KMS-11 (cell line): ENCODE data around the gene GTF2E1.

Experiments
- H2AFZ ChIP-seq: fragments of 200-600 bp; sonication (generic); 2 replicates; pipeline ENCODE4 v1.6.1; 2016; ENCODE audit warnings: antibody characterized with exemption, mixed run types, low read depth
- H3K27ac ChIP-seq: fragments of 200-600 bp; sonication (generic); 2 replicates; pipeline ENCODE4 v1.6.1; 2016; ENCODE audit warnings: mild to moderate bottlenecking, mixed run types
- H3K27me3 ChIP-seq: fragments of 200-600 bp; sonication (generic); 2 replicates; pipeline ENCODE4 v1.6.1; 2017; ENCODE audit warnings: mild to moderate bottlenecking, low read depth, mixed run types, moderate library complexity; ENCODE audit not compliant: insufficient read depth
- H3K36me3 ChIP-seq: fragments of 200-600 bp; sonication (generic); 2 replicates; pipeline ENCODE4 v1.6.1; 2017; ENCODE audit warnings: mild to moderate bottlenecking, mixed run types; ENCODE audit not compliant: insufficient read depth
- H3K4me1 ChIP-seq: fragments of 200-600 bp; sonication (generic); 2 replicates; pipeline ENCODE4 v1.6.1; 2016; ENCODE audit warnings: mild to moderate bottlenecking, low read depth, mixed run types; ENCODE audit not compliant: poor library complexity, severe bottlenecking
- H3K4me2 ChIP-seq: fragments of 200-600 bp; sonication (generic); 2 replicates; pipeline ENCODE4 v1.7.0; 2016; ENCODE audit warnings: mild to moderate bottlenecking, mixed run types
- H3K4me3 ChIP-seq: fragments of 200-600 bp; sonication (generic); IDR thresholded peaks from 2 replicates; pipeline ENCODE4 v1.6.1; 2017; ENCODE audit warnings: low read depth, low read length, mixed read lengths; ENCODE audit not compliant: insufficient read depth
- H3K79me2 ChIP-seq: fragments of 200-600 bp; sonication (generic); 2 replicates; pipeline ENCODE4 v1.6.1; 2016; ENCODE audit warnings: low read depth, mixed run types; ENCODE audit not compliant: insufficient read depth
- H3K9ac ChIP-seq: fragments of 200-600 bp; sonication (generic); 2 replicates; pipeline ENCODE4 v1.6.1; 2016; ENCODE audit warnings: mild to moderate bottlenecking, mixed run types
- H4K20me1 ChIP-seq: fragments of 200-600 bp; sonication (generic); 2 replicates; pipeline ENCODE4 v1.6.1; 2016; ENCODE audit warnings: mild to moderate bottlenecking, mixed run types; ENCODE audit not compliant: insufficient read depth
- CTCF ChIP-seq: fragments of 200-600 bp; sonication (generic); conservative IDR thresholded peaks from 2 replicates; pipeline ENCODE4 v1.6.1; 2017; ENCODE audit warnings: low read depth, mild to moderate bottlenecking, antibody characterized with exemption, low read length, moderate library complexity, mixed read lengths

The GTF2E1 gene

GRCh38 chr3:120821426-120821825, 78.9 kb downstream of the GTF2E1 start:
- no peak overlapping the region for H3K9ac ChIP-seq
- H4K20me1 ChIP-seq, result no peaks in the 10 kb centered on the region
- H3K27me3 ChIP-seq, result no peaks in the 10 kb centered on the region
- H3K4me3 ChIP-seq, result no peak overlapping the region
- H3K36me3 ChIP-seq, result no peaks in the 10 kb centered on the region
- no peak overlapping the region for H2AFZ ChIP-seq
- no peaks in the 10 kb centered on the region for H3K79me2 ChIP-seq
- H3K4me1 ChIP-seq, result no peaks in the 10 kb centered on the region
- no peak for TF ChIP-seq CTCF
- no peak overlapping the region for H3K27ac ChIP-seq
- no peak overlapping the region for H3K4me2 ChIP-seq

DNA sequence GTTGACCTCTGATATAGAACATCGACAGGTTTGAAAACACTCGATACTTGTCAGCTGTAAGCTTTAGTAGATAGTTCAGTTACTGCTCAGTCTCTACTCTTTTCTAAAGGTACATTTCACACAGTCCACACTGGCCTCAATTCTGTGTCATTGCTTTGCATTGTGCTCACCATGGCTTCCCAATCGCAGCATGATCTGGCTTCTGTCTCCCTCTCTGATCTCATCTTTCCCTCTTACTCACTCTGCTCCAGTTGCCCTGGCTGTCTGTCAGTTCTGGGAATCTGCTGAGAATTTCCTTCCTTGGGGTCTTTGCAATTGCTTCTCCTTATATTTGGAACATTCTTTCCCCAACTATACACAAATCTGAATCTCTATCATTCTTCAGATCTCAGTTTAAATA, 80.6 kb downstream of the GTF2E1 start:
- Histone ChIP-seq H3K4me2 (no peak overlapping the region), H3K4me1 (no peaks in the 10 kb centered on the region), H3K9ac (no peak overlapping the region), H3K79me2 (no peaks in the 10 kb centered on the region), H4K20me1 (no peaks in the 10 kb centered on the region), H3K27ac (no peak overlapping the region), H3K4me3 (no peak overlapping the region), H3K27me3 (no peaks in the 10 kb centered on the region), H3K36me3 (no peaks in the 10 kb centered on the region), H2AFZ (no peak overlapping the region)
- TF ChIP-seq CTCF, result no peak

DNA sequence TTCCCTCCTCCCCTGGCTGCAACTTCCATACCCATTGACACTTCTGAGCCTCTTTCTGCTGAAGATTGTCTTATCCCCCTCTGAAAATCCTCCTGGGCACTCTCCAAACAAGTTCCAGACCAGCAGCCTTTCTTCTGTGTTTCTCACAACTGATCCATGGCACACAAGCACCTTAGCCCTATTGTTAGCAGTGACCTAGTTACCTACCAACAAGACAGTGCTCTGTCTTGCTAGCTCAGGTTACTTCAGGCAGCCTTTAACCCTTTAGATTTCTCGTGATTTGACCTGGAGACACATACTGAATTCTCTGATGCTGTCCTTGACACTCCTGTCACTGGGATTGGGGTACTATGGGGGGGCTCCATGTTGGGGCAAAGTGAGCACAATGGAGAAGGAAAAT, 82.1 kb downstream of the GTF2E1 start:
- Histone ChIP-seq H3K27me3 (no peaks in the 10 kb centered on the region), H3K4me2 (no peak overlapping the region), H3K27ac (no peak overlapping the region), H2AFZ (no peak overlapping the region), H3K9ac (no peak overlapping the region), H3K4me1 (no peaks in the 10 kb centered on the region), H4K20me1 (no peaks in the 10 kb centered on the region), H3K36me3 (no peaks in the 10 kb centered on the region), H3K79me2 (no peaks in the 10 kb centered on the region), H3K4me3 (no peak overlapping the region)
- no peak for TF ChIP-seq CTCF

- TF ChIP-seq CTCF, result no peak
- H2AFZ ChIP-seq, result no peak overlapping the region
- H3K4me2 ChIP-seq, result no peak overlapping the region
- H3K4me1 ChIP-seq, result no peaks in the 10 kb centered on the region
- H4K20me1 ChIP-seq, result no peaks in the 10 kb centered on the region
- no peak overlapping the region for H3K27ac ChIP-seq
- no peak overlapping the region for H3K9ac ChIP-seq
- H3K4me3 ChIP-seq, result no peak overlapping the region
- H3K27me3 ChIP-seq, result no peaks in the 10 kb centered on the region
- no peaks in the 10 kb centered on the region for H3K79me2 ChIP-seq
- no peaks in the 10 kb centered on the region for H3K36me3 ChIP-seq
Measured at GRCh38 chr3:120828796-120829195, 86.3 kb downstream of the GTF2E1 start.

DNA sequence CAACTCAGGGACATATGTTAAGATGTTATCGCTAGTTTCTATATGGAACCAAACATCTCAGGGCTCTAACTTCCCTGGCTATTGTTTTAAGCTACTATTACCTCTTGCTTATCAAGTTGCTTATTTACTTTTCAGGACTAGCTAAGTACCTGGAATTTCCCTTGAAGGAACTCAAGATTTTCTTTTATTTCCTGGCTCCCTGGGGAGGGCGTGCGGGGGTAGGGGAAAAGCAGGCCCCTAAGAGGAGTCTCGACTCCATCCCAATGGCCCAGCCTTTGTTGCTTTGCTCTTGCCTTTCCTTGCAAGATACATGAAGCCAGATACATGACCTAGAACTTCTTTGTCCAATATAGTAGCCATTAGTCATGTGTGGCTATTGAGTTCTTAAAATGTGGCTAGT, 88.5 kb downstream of the GTF2E1 start:
- Histone ChIP-seq H2AFZ (no peak overlapping the region), H3K36me3 (no peaks in the 10 kb centered on the region), H3K9ac (no peak overlapping the region), H3K4me1 (no peaks in the 10 kb centered on the region), H3K27me3 (no peaks in the 10 kb centered on the region), H3K79me2 (no peaks in the 10 kb centered on the region), H3K4me3 (no peak overlapping the region), H4K20me1 (no peaks in the 10 kb centered on the region), H3K4me2 (no peak overlapping the region), H3K27ac (no peak overlapping the region)
- no peak for TF ChIP-seq CTCF
